Esophagus muscularis mucosa (tissue), 4 donors: ENCODE measurements around the gene MPZL1. TPM values are rescaled to one million over a fixed set of nuclear protein-coding genes. Genes with fewer than 3 reads are reported as not detected.
A peak's percentile ranks its signal among the peaks of the same experiment; 100 is the strongest.

Source experiments
- DNase-seq: peaks from one replicate; pipeline ENCODE4 v3.0.0-alpha.2; 2017; ENCODE audit errors: extremely low spot score
- H3K27ac ChIP-seq, 4 donors: fragments of 200-600 bp; sonication (generic); replicated peaks in 1 of 4; 1 replicate in 3 of 4; 2 replicates in 1 of 4; pipeline ENCODE4 v1.5.1; 2016 to 2019; ENCODE audit warnings: mild to moderate bottlenecking in 1 of 4
- H3K27me3 ChIP-seq, 4 donors: fragments of 200-600 bp; sonication (generic); one replicate each; pipeline versions ENCODE4 v1.5.1 to v1.6.0; 2016 to 2019
- H3K36me3 ChIP-seq, 4 donors: fragments of 200-600 bp; sonication (generic); one replicate each; pipeline ENCODE4 v1.5.1; 2016 to 2019
- H3K4me1 ChIP-seq, 4 donors: fragments of 200-600 bp; sonication (generic); one replicate each; pipeline ENCODE4 v1.5.1; 2016 to 2019
- H3K4me3 ChIP-seq, 4 donors: fragments of 200-600 bp; sonication (generic); 1 replicate in 2 of 4; 2 replicates in 2 of 4; pipeline ENCODE4 v1.5.1; 2016 to 2019; ENCODE audit warnings: mild to moderate bottlenecking in 4 of 4, moderate library complexity in 1 of 4
- H3K9me3 ChIP-seq, 4 donors: fragments of 200-600 bp; sonication (generic); 1 replicate in 3 of 4; 2 replicates in 1 of 4; pipeline ENCODE4 v1.5.1; 2016 to 2019
- EP300 ChIP-seq: sonication (generic); formaldehyde crosslinking; IDR thresholded peaks from one replicate; pipeline ENCODE4 v1.6.1; 2017; ENCODE audit warnings: antibody characterized with exemption
- POLR2A ChIP-seq: fragments of 450-650 bp; IDR thresholded peaks from one replicate; pipeline ENCODE4 v1.6.1; 2017; ENCODE audit warnings: antibody characterized with exemption, moderate library complexity, mild to moderate bottlenecking, low read depth
- POLR2AphosphoS5 ChIP-seq, 2 donors: sonication (generic); formaldehyde crosslinking; IDR thresholded peaks; one replicate each; pipeline ENCODE4 v1.6.1; 2017; ENCODE audit warnings: antibody characterized with exemption in 2 of 2
- WGBS: methylation state at CpG from one replicate; pipeline ENCODE4 v1.1.5; 2018; 5-methylcytosine and 5-hydroxymethylcytosine counted together
- intact Hi-C: fragments of 100-400 bp; cut with DNase I; formaldehyde crosslinking; loops from one replicate; pipeline ENCODE4 v1.15.1; 2023
- total RNA-seq, 4 donors: library from RNA; depleted of rRNA; stranded (reverse); fragments of >200 nt; gene quantifications; one replicate each; pipeline versions ENCODE4 v1.1.0 to v1.2.1, GENCODE V29; 2016
- TF ChIP-seq, protein P1 (sequence below), 3 experiments: fragments of 200-600 bp in 2 of 3; fragments of 450-650 bp in 1 of 3; sonication (generic) in 2 of 3; IDR thresholded peaks; one replicate each; pipeline ENCODE4 v1.5.1; 2017 to 2019; ENCODE audit warnings: antibody characterized with exemption in 3 of 3, mild to moderate bottlenecking in 2 of 3, moderate library complexity in 1 of 3

Gene MPZL1
- total RNA-seq, 4 donors from 2014 or later, result 72.7 to 130 (median 107) TPM

DNA sequence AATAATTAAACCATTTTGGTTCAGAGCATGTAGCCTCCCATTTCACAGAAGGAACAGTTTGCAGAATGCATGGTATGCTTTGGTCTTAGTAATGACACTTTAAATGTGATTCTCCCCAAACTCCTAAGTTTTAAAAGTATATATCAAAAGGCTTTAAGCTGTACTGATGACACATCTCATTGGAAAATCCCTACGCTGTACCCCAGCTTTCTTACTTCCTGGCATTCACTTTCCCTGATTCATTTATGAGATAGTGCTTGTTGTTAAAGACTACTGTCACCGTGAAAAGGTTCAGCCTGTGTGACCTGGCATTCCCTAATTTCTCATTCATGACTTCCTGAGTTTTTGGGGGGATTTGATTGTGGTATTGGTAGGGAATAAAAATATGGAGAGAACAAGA is 53.4 kb downstream of the MPZL1 start:
- DNase-seq, result peak; percentile 5
- WGBS, result 79% methylated on average over 2 of the region's 2 CpGs
- Histone ChIP-seq H3K27me3 (no peaks in the 10 kb centered on the region), H3K9me3 (no peaks in the 10 kb centered on the region), H3K4me1 (peaks cover 0 to 6% (median 0%) of the 10 kb centered on the region in 4 donors), H3K27ac (no peak overlapping the region), H3K4me3 (no peak overlapping the region), H3K36me3 (peaks cover 0 to 61% (median 34%) of the 10 kb centered on the region in 4 donors)
- TF ChIP-seq EP300 (no peak), POLR2AphosphoS5 (IDR thresholded peaks at IDR 0.05) (no peak), POLR2A (no peak)
- TF ChIP-seq, protein P1, sequence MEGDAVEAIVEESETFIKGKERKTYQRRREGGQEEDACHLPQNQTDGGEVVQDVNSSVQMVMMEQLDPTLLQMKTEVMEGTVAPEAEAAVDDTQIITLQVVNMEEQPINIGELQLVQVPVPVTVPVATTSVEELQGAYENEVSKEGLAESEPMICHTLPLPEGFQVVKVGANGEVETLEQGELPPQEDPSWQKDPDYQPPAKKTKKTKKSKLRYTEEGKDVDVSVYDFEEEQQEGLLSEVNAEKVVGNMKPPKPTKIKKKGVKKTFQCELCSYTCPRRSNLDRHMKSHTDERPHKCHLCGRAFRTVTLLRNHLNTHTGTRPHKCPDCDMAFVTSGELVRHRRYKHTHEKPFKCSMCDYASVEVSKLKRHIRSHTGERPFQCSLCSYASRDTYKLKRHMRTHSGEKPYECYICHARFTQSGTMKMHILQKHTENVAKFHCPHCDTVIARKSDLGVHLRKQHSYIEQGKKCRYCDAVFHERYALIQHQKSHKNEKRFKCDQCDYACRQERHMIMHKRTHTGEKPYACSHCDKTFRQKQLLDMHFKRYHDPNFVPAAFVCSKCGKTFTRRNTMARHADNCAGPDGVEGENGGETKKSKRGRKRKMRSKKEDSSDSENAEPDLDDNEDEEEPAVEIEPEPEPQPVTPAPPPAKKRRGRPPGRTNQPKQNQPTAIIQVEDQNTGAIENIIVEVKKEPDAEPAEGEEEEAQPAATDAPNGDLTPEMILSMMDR (IDR thresholded peaks at IDR 0.05), result no peak
- intact Hi-C loops, result no loop called here

DNA sequence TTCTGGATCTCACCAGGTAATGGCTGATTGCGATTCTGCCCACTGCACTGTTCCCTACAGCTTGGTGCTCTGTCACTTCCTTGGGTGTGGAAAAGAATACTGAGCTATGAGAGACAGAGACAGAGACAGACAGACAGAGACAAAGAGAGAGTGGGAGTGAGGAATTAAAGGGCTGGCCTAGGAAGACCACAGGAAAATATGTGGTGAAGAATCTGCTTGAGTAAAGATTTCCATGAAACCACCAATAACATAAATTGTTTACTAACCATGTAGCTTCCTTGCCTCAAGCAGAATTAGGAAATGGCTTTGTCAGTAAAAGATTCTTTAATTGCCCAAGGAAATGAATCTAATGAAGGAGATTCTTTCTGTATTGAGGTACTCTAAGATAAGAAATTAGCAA is 54.4 kb downstream of the MPZL1 start:
- no peaks in the 10 kb centered on the region for H3K9me3 ChIP-seq
- peaks cover 0 to 58% (median 33%) of the 10 kb centered on the region in 4 donors for H3K36me3 ChIP-seq
- H3K4me3 ChIP-seq, result no peak overlapping the region
- TF ChIP-seq POLR2AphosphoS5 (IDR thresholded peaks at IDR 0.05), result no peak
- H3K27ac ChIP-seq, result no peak overlapping the region
- H3K27me3 ChIP-seq, result no peaks in the 10 kb centered on the region
- peak; percentile 24 for DNase-seq
- peaks cover 0 to 6% (median 0%) of the 10 kb centered on the region in 4 donors for H3K4me1 ChIP-seq
- intact Hi-C loops, result no loop called here
- 86% methylated on average over 1 of the region's 1 CpG for WGBS

DNA sequence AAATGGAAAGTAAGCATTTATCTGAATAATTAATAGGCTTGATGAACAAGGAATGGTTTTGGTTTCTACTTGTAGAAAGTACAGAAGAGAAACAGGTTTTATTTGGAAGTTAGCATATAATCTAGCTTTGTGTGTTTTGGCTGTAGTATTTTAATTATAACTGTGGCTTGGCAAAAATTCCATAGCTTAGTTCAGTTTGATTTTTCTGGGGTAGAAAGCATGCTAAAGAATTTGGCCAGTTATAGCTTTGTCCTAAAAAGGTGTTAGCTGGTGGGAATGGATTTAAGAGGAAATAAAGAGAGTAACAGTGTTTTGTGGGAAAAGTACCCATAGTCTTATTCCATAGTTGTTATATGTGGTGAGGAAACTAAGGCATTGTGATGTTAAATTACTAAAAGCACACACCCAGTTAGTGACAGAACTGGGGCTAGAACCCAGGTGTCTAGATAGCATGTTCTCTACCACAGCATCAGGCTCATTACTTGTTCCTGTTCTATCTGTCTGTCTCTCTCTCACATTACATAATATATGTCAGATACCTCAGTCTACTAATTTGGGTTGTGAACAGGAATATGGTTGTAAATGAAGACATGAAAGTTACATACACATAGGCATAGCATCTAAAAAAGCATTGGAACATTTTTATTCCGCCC is 55.0 kb downstream of the MPZL1 start:
- intact Hi-C loops, result no loop called here
- Histone ChIP-seq H3K27me3 (no peaks in the 10 kb centered on the region), H3K27ac (no peak overlapping the region), H3K4me1 (peaks cover 0 to 6% (median 0%) of the 10 kb centered on the region in 4 donors), H3K4me3 (no peak overlapping the region), H3K9me3 (no peaks in the 10 kb centered on the region), H3K36me3 (peaks cover 0 to 53% (median 30%) of the 10 kb centered on the region in 4 donors)
- 95% methylated on average over 1 of the region's 1 CpG for WGBS
- DNase-seq, result peak; percentile 2
- TF ChIP-seq POLR2A (no peak), POLR2AphosphoS5 (IDR thresholded peaks at IDR 0.05) (no peak), EP300 (no peak)
- TF ChIP-seq, protein P1 (IDR thresholded peaks at IDR 0.05), result no peak

DNA sequence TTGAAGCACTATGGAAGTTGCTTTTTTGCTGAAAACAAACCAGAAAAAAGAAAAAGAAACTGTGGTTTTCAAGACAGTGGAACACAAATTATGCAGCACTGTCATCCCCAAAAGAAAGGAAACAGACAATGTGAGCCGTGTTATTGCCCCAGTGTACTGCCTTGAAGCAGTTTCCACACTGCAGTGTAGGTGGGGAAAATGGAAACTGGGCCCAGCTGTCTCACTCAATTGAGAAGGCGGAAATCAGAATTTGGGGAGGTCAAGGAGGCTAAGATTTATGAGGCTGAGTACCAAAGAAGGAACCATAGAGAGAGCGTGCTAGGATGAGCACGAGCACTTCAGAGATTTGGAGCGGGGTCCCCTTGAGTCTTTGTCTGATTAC is 55.5 kb downstream of the MPZL1 start:
- TF ChIP-seq POLR2AphosphoS5 (IDR thresholded peaks at IDR 0.05), result no peak
- TF ChIP-seq, protein P1 (IDR thresholded peaks at IDR 0.05), result no peak
- TF ChIP-seq EP300, result no peak
- TF ChIP-seq POLR2A, result no peak
- Histone ChIP-seq H3K27ac (no peak overlapping the region), H3K27me3 (no peaks in the 10 kb centered on the region), H3K9me3 (no peaks in the 10 kb centered on the region), H3K4me3 (no peak overlapping the region), H3K36me3 (peaks cover 0 to 48% (median 24%) of the 10 kb centered on the region in 4 donors), H3K4me1 (peaks cover 0 to 6% (median 0%) of the 10 kb centered on the region in 4 donors)
- peak; percentile 31 for DNase-seq
- intact Hi-C loops, result no loop called here
- 91% methylated on average over 5 of the region's 5 CpGs for WGBS

DNA sequence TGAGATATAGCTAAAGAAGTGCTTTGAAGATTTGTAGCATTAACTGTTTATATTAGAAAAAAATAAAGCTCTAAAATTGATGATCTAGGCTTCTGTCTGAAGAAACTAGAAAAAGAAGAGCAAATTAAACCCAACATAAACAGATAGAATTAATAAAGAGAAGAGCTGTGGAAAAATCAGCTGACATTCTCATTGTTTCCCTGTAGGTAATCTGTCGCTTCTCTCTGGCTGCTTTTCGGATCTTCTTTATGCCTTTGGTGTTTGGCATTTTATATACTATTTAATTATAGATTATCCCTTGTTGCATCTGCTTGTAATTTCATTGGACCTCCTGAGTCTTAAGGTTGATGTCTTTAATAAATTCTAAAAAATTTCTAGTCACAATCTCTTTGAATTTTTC is 59.8 kb downstream of the MPZL1 start:
- no peak for DNase-seq

More for the DNA sequence above, 59.8 kb downstream of the MPZL1 start:
- H3K36me3 ChIP-seq, result peaks cover 0 to 19% (median 12%) of the 10 kb centered on the region in 4 donors
- no peaks in the 10 kb centered on the region for H3K27me3 ChIP-seq
- no peak overlapping the region for H3K27ac ChIP-seq
- no peak overlapping the region for H3K4me3 ChIP-seq
- intact Hi-C loops, result no loop called here
- 98% methylated on average over 2 of the region's 2 CpGs for WGBS
- TF ChIP-seq EP300, result no peak
- no peak for TF ChIP-seq POLR2AphosphoS5 (IDR thresholded peaks at IDR 0.05)
- no peak for TF ChIP-seq POLR2A
- TF ChIP-seq, protein P1 (IDR thresholded peaks at IDR 0.05), result no peak
- peaks cover 0 to 8% (median 6%) of the 10 kb centered on the region in 4 donors for H3K4me1 ChIP-seq
- no peaks in the 10 kb centered on the region for H3K9me3 ChIP-seq
